Heart left ventricle (tissue), 16 donors: ENCODE data around the gene OR6F1. TPM values are rescaled to one million over a fixed set of nuclear protein-coding genes. Genes with fewer than 3 reads are reported as not detected.
"Not testable (repeated sequence)": the region's sequence is repeated elsewhere in the genome, so short reads cannot be mapped to it uniquely, and the experiment has no call there.

Experiments
- ATAC-seq, 4 donors: fragments of 200-7000 bp; cut with Tn5 transposase; one replicate each; pipeline ENCODE4 v1.9.1; 2020 to 2022; ENCODE audit warnings: moderate library complexity in 4 of 4, mild to moderate bottlenecking in 3 of 4, moderate number of reproducible peaks in 1 of 4
- DNase-seq, 5 donors: peaks; one replicate each; pipeline ENCODE4 v3.0.0-alpha.2; 2020
- H3K27ac ChIP-seq, 12 donors: fragments of 200-600 bp; sonication (generic) in 4 of 12; one replicate each; pipeline versions ENCODE4 v1.5.0 to v1.8.0; 2016 to 2022; ENCODE audit warnings: mild to moderate bottlenecking in 2 of 12
- H3K27me3 ChIP-seq, 9 donors: fragments of 200-600 bp; sonication (generic) in 2 of 9; one replicate each; pipeline versions ENCODE4 v1.5.1 to v1.8.0; 2016 to 2022; ENCODE audit warnings: mild to moderate bottlenecking in 3 of 9
- H3K36me3 ChIP-seq, 9 donors: fragments of 200-600 bp; sonication (generic) in 2 of 9; one replicate each; pipeline versions ENCODE4 v1.5.0 to v1.8.0; 2018 to 2022; ENCODE audit warnings: mild to moderate bottlenecking in 2 of 9
- H3K4me1 ChIP-seq, 12 donors: fragments of 200-600 bp; sonication (generic) in 4 of 12; one replicate each; pipeline versions ENCODE4 v1.5.0 to v1.8.0; 2016 to 2022; ENCODE audit warnings: mild to moderate bottlenecking in 3 of 12
- H3K4me3 ChIP-seq, 12 donors: fragments of 200-600 bp; sonication (generic) in 4 of 12; one replicate each; pipeline versions ENCODE4 v1.5.0 to v1.8.0; 2017 to 2022; ENCODE audit warnings: mild to moderate bottlenecking in 9 of 12, moderate library complexity in 4 of 12
- H3K9me3 ChIP-seq, 12 donors: fragments of 200-600 bp; sonication (generic) in 4 of 12; one replicate each; pipeline versions ENCODE4 v1.5.0 to v1.8.0; 2016 to 2022; ENCODE audit warnings: mild to moderate bottlenecking in 1 of 12
- CTCF ChIP-seq, 12 donors: fragments of 200-600 bp; sonication (generic) in 4 of 12; IDR thresholded peaks; one replicate each; pipeline versions ENCODE4 v1.5.0 to v1.8.0; 2018 to 2022; ENCODE audit warnings: antibody characterized with exemption in 12 of 12, mild to moderate bottlenecking in 5 of 12
- POLR2A ChIP-seq, 2 donors: fragments of 450-650 bp; IDR thresholded peaks; one replicate each; pipeline ENCODE4 v1.6.1; 2017; ENCODE audit warnings: antibody characterized with exemption in 2 of 2, mild to moderate bottlenecking in 2 of 2, moderate library complexity in 2 of 2
- WGBS, 4 donors: extraction: QIAGEN DNeasy Blood & Tissue Kit in 2 of 4; methylation state at CpG; one replicate each; pipeline versions ENCODE4 v1.1.5 to v1.1.7; 2013 to 2018; 5-methylcytosine and 5-hydroxymethylcytosine counted together
- intact Hi-C, 10 donors: fragments of 100-400 bp; cut with DNase I; formaldehyde crosslinking; loops; one replicate each; pipeline versions ENCODE4 v1.11.1 to v1.14.2; 2022
- polyA plus RNA-seq, 2 donors: library from polyadenylated mRNA; stranded (reverse); fragments of 200-250 nt; gene quantifications; one replicate each; pipeline ENCODE4 v1.2.3, GENCODE V29; 2013
- total RNA-seq, 9 donors: library from RNA; depleted of rRNA in 2 of 9; stranded (reverse); fragments of >200 nt in 2 of 9; fragmentation: NEBNext Ultra II Directional in 3 of 9; extraction: Animal tissue kit (Norgen Biotek cat#: 25700) in 3 of 9; gene quantifications; one replicate each; pipeline versions ENCODE4 v1.1.0 to v1.2.4, GENCODE V29; 2016 to 2023
- donor health status: ischemic (EF 13 %, LVEDD 7.1; RV severe dilation, severe dysfunction).
- donor health status: healthy with polysubstance abuse.
- donor health status: DM: no; HTN: yes; CAD: no.
- donor health status: DM: no; HTN: no; CAD: no.
- donor health status: ischemic (EF 25% LVEDD 6.9; RV normal size, moderate dysfunction).
- donor health status: ischemic (EF 25% LVEDD 5.7; RV mildly dilated, moderate dysfunction).
- donor health status: healthy.
- donor health status: DM: yes; HTN: yes; CAD: no.
- donor health status: ischemic (EF 35%, LVEDD 5.7; RV mildly dilated, moderate dysfunction).
- donor health status: nonischemic (EF 11% LVEDD 7.7; RV severe dilation, severe dysfunction).
- donor health status: DM: yes; HTN: yes; CAD: no.
- donor health status: PGD.
- donor health status: ischemic (EF 29% LVEDD 5.4; RV normal size, mild dysfunction).
- donor health status: nonischemic (EF 23%, LVEDD 6.1; RV moderate dilation, normal function).

OR6F1 gene
- total and polyA plus RNA-seq, 11 donors: not detected

GRCh38 chr1:247747616-247748015 is 31.2 kb upstream of the OR6F1 start:
- H3K27me3 ChIP-seq: no peaks in the 10 kb centered on the region
- peaks cover 0 to 30% (median 8%) of the 10 kb centered on the region in 12 donors for H3K9me3 ChIP-seq
- TF ChIP-seq CTCF (IDR thresholded peaks at IDR 0.05) (no peak), POLR2A (IDR thresholded peaks at IDR 0.05) (no peak)
- no peaks in the 10 kb centered on the region for H3K36me3 ChIP-seq
- no peaks in the 10 kb centered on the region for H3K4me1 ChIP-seq
- no peak overlapping the region for H3K27ac ChIP-seq
- 85 to 93% (median 89%) methylated on average over 7 of the region's 7 CpGs for WGBS, 4 donors
- intact Hi-C loops: no loop called here
- no peak for ATAC-seq
- no peak for DNase-seq
- H3K4me3 ChIP-seq: no peak overlapping the region

GRCh38 chr1:247746391-247746935 is 30.0 kb upstream of the OR6F1 start:
- 69 to 80% (median 79%) methylated on average over 3 of the region's 3 CpGs for WGBS, 4 donors
- intact Hi-C loops: no loop called here
- peaks cover 0 to 21% (median 7%) of the 10 kb centered on the region in 12 donors for H3K9me3 ChIP-seq
- H3K36me3 ChIP-seq: no peaks in the 10 kb centered on the region
- no peaks in the 10 kb centered on the region for H3K27me3 ChIP-seq
- ATAC-seq: no peak
- no peak for TF ChIP-seq CTCF (IDR thresholded peaks at IDR 0.05)
- no peak for TF ChIP-seq POLR2A (IDR thresholded peaks at IDR 0.05)
- no peak overlapping the region for H3K4me3 ChIP-seq
- no peak overlapping the region for H3K27ac ChIP-seq
- H3K4me1 ChIP-seq: no peaks in the 10 kb centered on the region
- DNase-seq: no peak

GRCh38 chr1:247742215-247742760 is 25.8 kb upstream of the OR6F1 start:
- WGBS, 4 donors: 32 to 45% (median 34%) methylated on average over 3 of the region's 3 CpGs
- ATAC-seq, H3K27me3 ChIP-seq, intact Hi-C loops, DNase-seq, H3K9me3 ChIP-seq, H3K4me1 ChIP-seq, H3K27ac ChIP-seq, H3K4me3 ChIP-seq, H3K36me3 ChIP-seq: not testable (repeated sequence)

GRCh38 chr1:247741756-247742155 is 25.3 kb upstream of the OR6F1 start:
- 73 to 81% (median 79%) methylated on average over 5 of the region's 5 CpGs for WGBS, 4 donors
- DNase-seq: no peak
- TF ChIP-seq POLR2A (IDR thresholded peaks at IDR 0.05) (no peak), CTCF (IDR thresholded peaks at IDR 0.05) (no peak)

GRCh38 chr1:247740721-247741120 is 24.3 kb upstream of the OR6F1 start:
- DNase-seq (no peak), ATAC-seq (no peak)
- no peak overlapping the region for H3K4me3 ChIP-seq
- intact Hi-C loops: no loop called here
- TF ChIP-seq POLR2A (IDR thresholded peaks at IDR 0.05): no peak
- no peak for TF ChIP-seq CTCF (IDR thresholded peaks at IDR 0.05)
- no peaks in the 10 kb centered on the region for H3K36me3 ChIP-seq
- H3K4me1 ChIP-seq: no peaks in the 10 kb centered on the region
- H3K9me3 ChIP-seq: no peaks in the 10 kb centered on the region
- H3K27me3 ChIP-seq: no peaks in the 10 kb centered on the region
- WGBS, 4 donors: 73 to 93% (median 84%) methylated on average over 2 of the region's 2 CpGs
- no peak overlapping the region for H3K27ac ChIP-seq

More at GRCh38 chr1:247741756-247742155, 25.3 kb upstream of the OR6F1 start:
- H3K27ac ChIP-seq: no peak overlapping the region
- no peak overlapping the region for H3K4me3 ChIP-seq
- intact Hi-C loops: no loop called here
- ATAC-seq: no peak
- H3K27me3 ChIP-seq: no peaks in the 10 kb centered on the region
- no peaks in the 10 kb centered on the region for H3K36me3 ChIP-seq
- no peaks in the 10 kb centered on the region for H3K9me3 ChIP-seq
- H3K4me1 ChIP-seq: no peaks in the 10 kb centered on the region
